OCI-LY7 (cell line): ENCODE results near the gene CLCN5. TPM values are rescaled to one million over a fixed set of nuclear protein-coding genes. Genes with fewer than 3 reads are reported as not detected.

Source experiments
- BruUV-seq: library from RNA; stranded (reverse); fragments of 400-500 nt; replicated peaks from 2 replicates; lab custom pipeline; 2021; lab: Mats Ljungman, UMichigan
- CTCF ChIA-PET: fragments of 300-600 bp; sonication (Branson Sonifier 250); formaldehyde crosslinking; loops from one replicate; lab custom pipeline; 2022; ENCODE audit warnings: antibody characterized with exemption; ENCODE audit not compliant: unreplicated experiment; lab: Charles Lee
- POLR2A ChIA-PET: fragments of 300-600 bp; sonication (Branson Sonifier 250); formaldehyde crosslinking; loops from one replicate; lab custom pipeline; 2022; ENCODE audit warnings: antibody characterized with exemption; lab: Charles Lee
- DNase-seq: peaks from one replicate; pipeline ENCODE4 v3.0.0-alpha.2; 2015; ENCODE audit warnings: low spot score
- H2AFZ ChIP-seq: fragments of 200-600 bp; sonication (generic), shearing (Covaris generic); 2 replicates; pipeline ENCODE4 v1.6.1; 2014; ENCODE audit warnings: mild to moderate bottlenecking, antibody characterized with exemption, low read length, moderate library complexity
- H3K27ac ChIP-seq: fragments of 200-600 bp; sonication (generic); 2 replicates; pipeline ENCODE4 v1.5.1; 2014; ENCODE audit warnings: mixed run types, low read depth, mild to moderate bottlenecking, moderate library complexity, low read length, inconsistent platforms; ENCODE audit not compliant: poor library complexity, severe bottlenecking
- H3K36me3 ChIP-seq: fragments of 200-600 bp; sonication (generic); 2 replicates; pipeline ENCODE4 v1.6.1; 2014; ENCODE audit warnings: mild to moderate bottlenecking, antibody characterized with exemption, low read length, moderate library complexity, mixed read lengths; ENCODE audit not compliant: insufficient read depth
- H3K4me1 ChIP-seq: fragments of 200-600 bp; sonication (generic); 2 replicates; pipeline ENCODE4 v1.5.1; 2014; ENCODE audit warnings: mild to moderate bottlenecking, low read length; ENCODE audit not compliant: insufficient read depth, poor library complexity, severe bottlenecking
- H3K4me2 ChIP-seq: fragments of 200-600 bp; sonication (generic); 2 replicates; pipeline ENCODE4 v1.6.1; 2014; ENCODE audit warnings: mild to moderate bottlenecking, low read length
- H3K4me3 ChIP-seq: fragments of 200-600 bp; sonication (generic); 2 replicates; pipeline ENCODE4 v1.5.1; 2014; ENCODE audit warnings: mild to moderate bottlenecking, low read depth, low read length; ENCODE audit not compliant: poor library complexity, severe bottlenecking
- H3K79me2 ChIP-seq: fragments of 200-600 bp; sonication (generic); 2 replicates; pipeline ENCODE4 v1.6.1; 2016; ENCODE audit warnings: low read depth, mild to moderate bottlenecking, low read length, moderate library complexity, mixed read lengths; ENCODE audit not compliant: insufficient read depth
- H3K9me2 ChIP-seq: fragments of 200-600 bp; sonication (generic); 2 replicates; pipeline ENCODE4 v1.6.1; 2016; ENCODE audit warnings: mild to moderate bottlenecking, low read length, mixed read lengths; ENCODE audit not compliant: insufficient read depth
- H3K9me3 ChIP-seq: fragments of 200-600 bp; sonication (generic); 2 replicates; pipeline ENCODE4 v1.6.1; 2014; ENCODE audit warnings: mild to moderate bottlenecking, mixed run types, low read length, mixed read lengths
- H4K20me1 ChIP-seq: fragments of 200-600 bp; sonication (generic); 2 replicates; pipeline ENCODE4 v1.6.1; 2014; ENCODE audit warnings: mild to moderate bottlenecking, antibody characterized with exemption, low read length, moderate library complexity, mixed read lengths; ENCODE audit not compliant: insufficient read depth
- CTCF ChIP-seq: fragments of 200-600 bp; sonication (generic); conservative IDR thresholded peaks from 2 replicates; pipeline ENCODE4 v1.5.1; 2014; ENCODE audit warnings: mild to moderate bottlenecking, antibody characterized with exemption, low read length, moderate library complexity, mixed read lengths
- EZH2phosphoT487 ChIP-seq: fragments of 200-600 bp; sonication (generic); IDR thresholded peaks from 2 replicates; pipeline ENCODE4 v1.6.1; 2018; ENCODE audit warnings: low read depth, borderline replicate concordance, mild to moderate bottlenecking, mixed run types, antibody characterized with exemption, low read length, moderate library complexity, mixed read lengths
- intact Hi-C: fragments of 100-400 bp; cut with micrococcal nuclease; formaldehyde crosslinking; loops from one replicate; pipeline ENCODE4 v1.10.0; 2022; ENCODE audit not compliant: unreplicated experiment
- total RNA-seq, 2 experiments: library from RNA; depleted of rRNA in 1 of 2; stranded (reverse); fragments of >200 nt in 1 of 2; shearing (Covaris generic) in 1 of 2; gene quantifications; 2 replicates each; pipeline ENCODE4 v1.2.3, GENCODE V29; 2014 to 2022

The CLCN5 gene
- total RNA-seq, 2 experiments from 2014 or later: 4.1 to 5.3 TPM

- POLR2A ChIA-PET: interaction anchor here (0.6 kb wide), 1 partner anchor 120 kb away, joined by 3 read pairs; no protein-coding TSS in a partner anchor
- no peaks in the 10 kb centered on the region for H3K36me3 ChIP-seq
- BruUV-seq: no TSS peak
Measured at GRCh38 chrX:49958727-49959485, 36.5 kb downstream of the CLCN5 start.

GRCh38 chrX:49959602-49960001 lies 37.2 kb downstream of the CLCN5 start:
- no peaks in the 10 kb centered on the region for H3K36me3 ChIP-seq
- H2AFZ ChIP-seq: no peak overlapping the region
- no peaks in the 10 kb centered on the region for H3K4me1 ChIP-seq
- CTCF ChIA-PET: no interaction called here
- DNase-seq: no peak
- H3K4me2 ChIP-seq: no peak overlapping the region
- POLR2A ChIA-PET: interaction anchor here (0.6 kb wide), 1 partner anchor 120 kb away, joined by 3 read pairs; no protein-coding TSS in a partner anchor
- TF ChIP-seq CTCF: no peak
- TF ChIP-seq EZH2phosphoT487: no peak
- H3K4me3 ChIP-seq: no peak overlapping the region
- H3K9me2 ChIP-seq: no peaks in the 10 kb centered on the region
- BruUV-seq: no TSS peak
- H3K79me2 ChIP-seq: no peaks in the 10 kb centered on the region
- intact Hi-C loops: no loop called here
- H4K20me1 ChIP-seq: no peaks in the 10 kb centered on the region
- H3K27ac ChIP-seq: no peak overlapping the region
- H3K9me3 ChIP-seq: no peaks in the 10 kb centered on the region

More at GRCh38 chrX:49958727-49959485, 36.5 kb downstream of the CLCN5 start:
- H3K27ac ChIP-seq: no peak overlapping the region
- H3K4me3 ChIP-seq: no peak overlapping the region
- H2AFZ ChIP-seq: no peak overlapping the region
- no peaks in the 10 kb centered on the region for H4K20me1 ChIP-seq
- CTCF ChIA-PET: no interaction called here
- no peak overlapping the region for H3K4me2 ChIP-seq
- no peaks in the 10 kb centered on the region for H3K9me3 ChIP-seq
- no peaks in the 10 kb centered on the region for H3K79me2 ChIP-seq
- H3K4me1 ChIP-seq: no peaks in the 10 kb centered on the region
- H3K9me2 ChIP-seq: no peaks in the 10 kb centered on the region
- no peak for TF ChIP-seq CTCF
- no peak for TF ChIP-seq EZH2phosphoT487
- no peak for DNase-seq
- intact Hi-C loops: no loop called here

- Histone ChIP-seq H3K4me2 (no peak overlapping the region), H3K4me3 (no peak overlapping the region), H3K79me2 (no peaks in the 10 kb centered on the region), H3K4me1 (no peaks in the 10 kb centered on the region), H3K36me3 (no peaks in the 10 kb centered on the region), H3K9me2 (no peaks in the 10 kb centered on the region), H4K20me1 (no peaks in the 10 kb centered on the region), H2AFZ (no peak overlapping the region), H3K27ac (no peak overlapping the region), H3K9me3 (no peaks in the 10 kb centered on the region)
- TF ChIP-seq EZH2phosphoT487: no peak
- no peak for TF ChIP-seq CTCF
- ChIA-PET CTCF (no interaction called here), POLR2A (no interaction called here)
- intact Hi-C loops: no loop called here
- BruUV-seq: no TSS peak
- DNase-seq: no peak
Measured at GRCh38 chrX:49960061-49960460, 37.7 kb downstream of the CLCN5 start.
